H54 (cell line): Measurements from ENCODE around the gene NOTCH3.

Source experiments
- DNase-seq: peaks from one replicate; pipeline ENCODE4 v3.0.0; 2011; ENCODE audit warnings: low spot score, mixed read lengths; ENCODE audit not compliant: insufficient read length
- FAIRE-seq: peaks from 3 replicates; lab custom pipeline; 2011; peaks lifted over from hg19 to GRCh38; lab: Jason Lieb, UNC
- POLR2A ChIP-seq: IDR thresholded peaks from 2 replicates; pipeline ENCODE4 v1.6.1; 2011; ENCODE audit warnings: low read depth, mild to moderate bottlenecking, low read length

The NOTCH3 gene

GRCh38 chr19:15200553-15201364, at the start of gene NOTCH3:
Gene NOTCH3, minus strand, starts transcription at chr19:15200995. Its CDS starts 90 bp downstream, at chr19:15200905.
- FAIRE-seq (no peak), DNase-seq (no peak)
- no peak for TF ChIP-seq POLR2A

GRCh38 chr19:15250640-15250993, 49.8 kb upstream of the NOTCH3 start:
- FAIRE-seq (no peak), DNase-seq (no peak)
- no peak for TF ChIP-seq POLR2A

GRCh38 chr19:15249972-15250639, 49.3 kb upstream of the NOTCH3 start:
- no peak for TF ChIP-seq POLR2A
- DNase-seq (peak; percentile 84), FAIRE-seq (no peak)

GRCh38 chr19:15249528-15249874, 48.7 kb upstream of the NOTCH3 start:
- no peak for FAIRE-seq
- TF ChIP-seq POLR2A, result no peak
- DNase-seq, result no peak

GRCh38 chr19:15248648-15249527, 48.1 kb upstream of the NOTCH3 start:
- DNase-seq (peak; percentile 98), FAIRE-seq (no peak)
- no peak for TF ChIP-seq POLR2A

- FAIRE-seq (no peak), DNase-seq (no peak)
- no peak for TF ChIP-seq POLR2A
Observed at GRCh38 chr19:15248106-15248505, 47.3 kb upstream of the NOTCH3 start.

GRCh38 chr19:15247107-15248014, 46.6 kb upstream of the NOTCH3 start:
- no peak for FAIRE-seq
- no peak for DNase-seq
- TF ChIP-seq POLR2A, result no peak

GRCh38 chr19:15246198-15246481, 45.3 kb upstream of the NOTCH3 start:
- DNase-seq, result no peak

GRCh38 chr19:15245370-15246197, 44.8 kb upstream of the NOTCH3 start:
- DNase-seq (no peak), FAIRE-seq (no peak)
- TF ChIP-seq POLR2A, result no peak

More at GRCh38 chr19:15246198-15246481, 45.3 kb upstream of the NOTCH3 start:
- FAIRE-seq, result no peak
- no peak for TF ChIP-seq POLR2A

- FAIRE-seq (no peak), DNase-seq (no peak)
- no peak for TF ChIP-seq POLR2A
Observed at GRCh38 chr19:15244808-15245207, 44.0 kb upstream of the NOTCH3 start.

GRCh38 chr19:15244106-15244803, 43.5 kb upstream of the NOTCH3 start:
- TF ChIP-seq POLR2A, result no peak
- FAIRE-seq, result no peak

GRCh38 chr19:15243236-15243957, 42.6 kb upstream of the NOTCH3 start:
- no peak for TF ChIP-seq POLR2A
- no peak for FAIRE-seq
- DNase-seq, result no peak

More at GRCh38 chr19:15244106-15244803, 43.5 kb upstream of the NOTCH3 start:
- DNase-seq, result no peak
